ENCODE measurements around the gene GARS1.

DNA sequence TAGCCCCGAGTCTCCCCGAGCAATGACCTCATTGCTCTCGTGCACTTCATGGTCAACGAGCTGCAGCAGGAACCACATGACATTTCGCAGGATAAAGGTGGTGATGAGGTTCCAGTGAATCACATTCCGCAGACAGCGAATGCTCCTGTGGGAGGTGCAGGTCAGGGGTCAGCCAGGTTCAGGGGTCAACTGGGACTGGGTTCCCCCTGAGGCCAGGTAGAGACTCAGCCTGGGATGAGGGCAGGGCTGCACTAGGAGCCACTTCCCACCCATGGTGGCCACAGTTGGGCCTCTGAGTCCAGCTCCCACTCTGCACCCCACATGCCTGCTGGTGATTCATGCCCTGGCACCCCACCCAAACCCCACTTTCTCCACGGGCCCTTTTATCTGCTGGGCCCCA is 70.4 kb downstream of the GARS1 start:
- TF ChIP-seq EGR1 (IDR thresholded peaks at IDR 0.05) (no peak), CREB1 (IDR thresholded peaks at IDR 0.05; ENCODE audit: low read depth) (no peak)
